H1 (cell line): ENCODE measurements around the gene IPO7. TPM values are rescaled to one million over a fixed set of nuclear protein-coding genes. Genes with fewer than 3 reads are reported as not detected.

Experiments used
- CHD7 ChIP-seq: fragments of 300-600 bp; sonication (generic); IDR thresholded peaks from 2 replicates; pipeline ENCODE4 v1.7.1; 2012; ENCODE audit warnings: low read length, moderate library complexity, mild to moderate bottlenecking, inconsistent platforms; ENCODE audit not compliant: insufficient replicate concordance
- SIN3A ChIP-seq, 2 experiments: IDR thresholded peaks in 1 of 2; conservative IDR thresholded peaks in 1 of 2; 2 replicates each; pipeline ENCODE4 v1.6.1; 2011 to 2012; ENCODE audit warnings: low read length in 2 of 2, improper control_type of control experiment in 1 of 2, low read depth in 1 of 2, mild to moderate bottlenecking in 1 of 2
- polyA plus RNA-seq, 7 experiments: library from polyadenylated mRNA; depleted of rRNA in 3 of 7; stranded (reverse) in 5 of 7; unstranded in 2 of 7; fragments of >200 nt in 5 of 7; fragments of 200-250 nt in 2 of 7; gene quantifications; 1 replicate in 5 of 7; 2 replicates in 1 of 7; 4 replicates in 1 of 7; pipeline versions ENCODE4 v1.2.1 to v1.2.3, GENCODE V29; 2011 to 2013; ENCODE audit warnings: missing spikeins in 2 of 7, mixed read lengths in 2 of 7
- total RNA-seq: library from RNA; stranded (reverse); fragmentation: NEBNext Ultra II Directional; extraction: Animal tissue kit (Norgen Biotek cat#: 25700); gene quantifications from 2 replicates; pipeline ENCODE4 v1.2.1, GENCODE V29; 2021

IPO7 gene
- total and polyA plus RNA-seq, 2 of the 8 experiments (the other 6 are each of a cell fraction or from before 2014, with no cell fraction given) = 45.9 to 259 TPM

- TF ChIP-seq CHD7 = no peak
- TF ChIP-seq SIN3A (conservative IDR thresholded peaks at IDR 0.05 in 1 of 2, IDR thresholded peaks at IDR 0.05 in 1 of 2; ENCODE audit: low read depth in 1 of 2, low read length in 2 of 2) = no peak
Observed at GRCh38 chr11:9396752-9397151, 12.3 kb downstream of the IPO7 start (continued).
